Mucosa of descending colon (tissue), 3 donors: Measurements from ENCODE around the gene DVL1. TPM values are rescaled to one million over a fixed set of nuclear protein-coding genes. Genes with fewer than 3 reads are reported as not detected.

Experiments used
- ATAC-seq: fragments of 200-7000 bp; cut with Tn5 transposase; one replicate; pipeline ENCODE4 v1.9.1; 2020; ENCODE audit warnings: mild to moderate bottlenecking, moderate library complexity
- DNase-seq, 3 donors: peaks; one replicate each; pipeline ENCODE4 v3.0.0-alpha.2; 2020
- H3K36me3 ChIP-seq: fragments of 200-600 bp; one replicate; pipeline ENCODE4 v1.8.0; 2021; ENCODE audit warnings: low read depth, mild to moderate bottlenecking
- H3K4me1 ChIP-seq: fragments of 200-600 bp; one replicate; pipeline ENCODE4 v1.8.0; 2021; ENCODE audit warnings: low read depth, mild to moderate bottlenecking
- H3K4me3 ChIP-seq: fragments of 200-600 bp; one replicate; pipeline ENCODE4 v1.8.0; 2021; ENCODE audit warnings: mild to moderate bottlenecking
- H3K9me3 ChIP-seq: fragments of 200-600 bp; one replicate; pipeline ENCODE4 v1.8.0; 2021; ENCODE audit warnings: mild to moderate bottlenecking
- CTCF ChIP-seq: fragments of 200-600 bp; IDR thresholded peaks from one replicate; pipeline ENCODE4 v1.8.0; 2022; ENCODE audit warnings: antibody characterized with exemption, mild to moderate bottlenecking
- intact Hi-C, 2 donors: fragments of 100-400 bp; cut with DNase I in 1 of 2; cut with micrococcal nuclease in 1 of 2; formaldehyde crosslinking; loops; one replicate each; pipeline versions ENCODE4 v1.11.0 to v1.11.1; 2022; cut with DNase I, micrococcal nuclease
- total RNA-seq, 3 donors: library from RNA; stranded (reverse); fragmentation: NEBNext Ultra II Directional in 2 of 3; extraction: Animal tissue kit (Norgen Biotek cat#: 25700) in 2 of 3; gene quantifications; one replicate each; pipeline versions ENCODE4 v1.2.1 to v1.2.4, GENCODE V29; 2021 to 2023
- donor health status: DM: no; HTN: no; CAD: no; lungs with moderate emphysema.
- donor health status: DM: no; HTN: no; CAD: no.
- donor health status: DM: no; HTN: yes; CAD: no.

The DVL1 gene
- total RNA-seq, 3 donors from 2014 or later: 51.7 to 95.3 (median 73.1) TPM

DNA sequence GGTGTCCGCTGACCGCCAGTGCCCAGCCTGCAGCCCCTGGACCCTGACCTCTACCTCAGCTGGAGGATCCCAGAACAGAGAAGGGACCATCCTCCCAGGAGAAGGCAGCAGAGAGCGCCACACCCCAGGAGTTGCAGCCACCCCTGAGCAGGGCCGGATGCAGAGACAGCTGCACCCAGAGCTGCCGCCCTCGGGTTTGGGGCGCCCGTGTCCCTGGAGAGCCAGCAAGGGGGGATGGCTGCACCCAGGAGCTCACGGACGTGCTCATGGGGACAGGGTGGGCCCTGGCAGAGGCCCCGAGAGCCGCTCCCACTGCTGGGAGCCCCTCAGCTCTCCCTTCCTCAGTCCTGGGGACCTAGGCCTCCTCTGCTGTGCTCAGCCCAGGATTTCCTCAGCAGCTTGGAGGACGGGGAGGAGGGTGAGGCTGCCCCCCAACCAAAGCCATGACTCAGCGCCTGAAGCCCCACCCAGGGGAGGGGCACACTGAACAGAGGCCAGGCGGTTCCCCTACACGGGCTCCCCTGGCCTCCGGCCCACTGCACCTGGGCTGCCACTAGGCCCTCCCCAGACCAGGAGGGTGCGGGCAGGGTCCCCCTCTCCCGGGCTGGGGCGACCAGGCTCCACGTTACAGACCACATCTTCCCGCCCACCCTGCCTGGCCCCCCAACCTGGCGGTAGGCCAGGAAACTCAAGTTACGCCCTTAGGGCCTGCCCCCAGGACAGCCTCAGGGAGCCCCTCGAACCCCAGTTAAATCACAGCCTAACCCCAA is 43.7 kb downstream of the DVL1 start:
- no peak for TF ChIP-seq CTCF
- DNase-seq: peak; percentile 85 to 88 (median 87)
- peak; percentile 40 for ATAC-seq
- H3K9me3 ChIP-seq: no peaks in the 10 kb centered on the region
- no peak overlapping the region for H3K4me3 ChIP-seq
- intact Hi-C loops: no loop called here
- H3K36me3 ChIP-seq: no peaks in the 10 kb centered on the region
- peaks cover 39% of the 10 kb centered on the region for H3K4me1 ChIP-seq

DNA sequence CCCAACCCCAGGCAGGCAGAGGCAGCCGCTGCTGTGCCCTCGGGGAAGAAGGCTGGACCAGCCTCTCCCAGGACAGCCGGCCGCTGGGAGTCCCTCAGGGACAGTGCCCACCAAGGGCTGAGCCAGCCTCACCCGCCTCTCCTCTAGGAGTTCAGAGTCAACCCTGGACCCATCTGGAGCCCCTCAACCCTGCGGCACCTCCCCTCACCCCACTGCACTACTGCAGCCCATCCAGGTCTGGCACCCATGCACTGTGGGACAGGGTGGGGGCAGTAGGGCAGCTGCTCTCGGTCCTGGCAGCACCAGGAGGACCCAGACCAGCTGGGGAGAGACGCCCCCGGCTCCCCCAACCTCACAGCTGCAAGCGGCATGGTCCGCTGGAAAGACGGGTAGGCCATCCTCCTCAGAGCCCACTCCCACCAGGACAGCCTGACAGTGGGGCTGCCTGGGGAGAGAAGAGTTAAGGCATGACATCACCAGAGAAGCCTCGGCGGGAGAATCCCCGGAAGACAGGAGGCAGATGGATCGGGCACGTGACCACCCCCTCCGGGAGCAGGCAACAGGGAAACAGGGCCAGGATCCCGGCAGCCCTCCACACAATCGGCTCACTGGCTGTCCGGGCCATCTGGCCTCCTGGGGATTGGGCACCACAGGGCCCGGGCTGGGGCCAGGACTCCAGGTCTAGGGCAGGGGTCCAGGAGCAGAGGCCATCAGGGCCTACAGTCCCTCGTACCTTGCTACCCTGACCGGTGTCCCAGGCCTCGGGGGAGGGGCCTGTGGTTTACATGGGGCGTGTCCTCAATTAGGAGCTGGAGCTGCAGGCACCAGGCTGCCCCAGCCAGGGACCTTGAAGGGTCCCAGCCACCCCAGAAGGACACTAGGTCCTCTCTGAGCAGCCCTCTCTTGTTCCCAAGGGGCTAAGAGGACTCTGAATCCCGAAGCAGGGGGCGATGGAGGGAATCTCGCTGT is 44.6 kb downstream of the DVL1 start:
- ATAC-seq: peak; percentile 6
- H3K4me1 ChIP-seq: peaks cover 35% of the 10 kb centered on the region

GRCh38 chr1:1303736-1304135 is 45.5 kb downstream of the DVL1 start:
- Histone ChIP-seq H3K4me3 (no peak overlapping the region), H3K4me1 (peaks cover 28% of the 10 kb centered on the region), H3K36me3 (no peaks in the 10 kb centered on the region), H3K9me3 (no peaks in the 10 kb centered on the region)
- intact Hi-C loops: no loop called here
- TF ChIP-seq CTCF: no peak
- ATAC-seq (no peak), DNase-seq (no peak)

More for the DNA sequence above, 44.6 kb downstream of the DVL1 start:
- Histone ChIP-seq H3K4me3 (no peak overlapping the region), H3K9me3 (no peaks in the 10 kb centered on the region), H3K36me3 (no peaks in the 10 kb centered on the region)
- TF ChIP-seq CTCF: no peak
- peak; percentile 78 to 86 (median 78) for DNase-seq
- intact Hi-C loops: no loop called here

- no peaks in the 10 kb centered on the region for H3K9me3 ChIP-seq
- no peaks in the 10 kb centered on the region for H3K36me3 ChIP-seq
- ATAC-seq: no peak
- H3K4me1 ChIP-seq: peaks cover 28% of the 10 kb centered on the region
- no peak for DNase-seq
- intact Hi-C loops: no loop called here
- H3K4me3 ChIP-seq: no peak overlapping the region
- no peak for TF ChIP-seq CTCF
These were observed 46.2 kb downstream of the DVL1 start for GRCh38 chr1:1302951-1303509.

- no peak for ATAC-seq
- intact Hi-C loops: no loop called here
- no peaks in the 10 kb centered on the region for H3K9me3 ChIP-seq
These were observed 47.2 kb downstream of the DVL1 start for GRCh38 chr1:1302006-1302430.

More at GRCh38 chr1:1302006-1302430, 47.2 kb downstream of the DVL1 start:
- H3K4me3 ChIP-seq: no peak overlapping the region
- H3K4me1 ChIP-seq: peaks cover 26% of the 10 kb centered on the region
- no peak for DNase-seq
- TF ChIP-seq CTCF: no peak
- H3K36me3 ChIP-seq: no peaks in the 10 kb centered on the region
